ENCODE measurements around the gene ARL8A.

- TF ChIP-seq, protein P1, sequence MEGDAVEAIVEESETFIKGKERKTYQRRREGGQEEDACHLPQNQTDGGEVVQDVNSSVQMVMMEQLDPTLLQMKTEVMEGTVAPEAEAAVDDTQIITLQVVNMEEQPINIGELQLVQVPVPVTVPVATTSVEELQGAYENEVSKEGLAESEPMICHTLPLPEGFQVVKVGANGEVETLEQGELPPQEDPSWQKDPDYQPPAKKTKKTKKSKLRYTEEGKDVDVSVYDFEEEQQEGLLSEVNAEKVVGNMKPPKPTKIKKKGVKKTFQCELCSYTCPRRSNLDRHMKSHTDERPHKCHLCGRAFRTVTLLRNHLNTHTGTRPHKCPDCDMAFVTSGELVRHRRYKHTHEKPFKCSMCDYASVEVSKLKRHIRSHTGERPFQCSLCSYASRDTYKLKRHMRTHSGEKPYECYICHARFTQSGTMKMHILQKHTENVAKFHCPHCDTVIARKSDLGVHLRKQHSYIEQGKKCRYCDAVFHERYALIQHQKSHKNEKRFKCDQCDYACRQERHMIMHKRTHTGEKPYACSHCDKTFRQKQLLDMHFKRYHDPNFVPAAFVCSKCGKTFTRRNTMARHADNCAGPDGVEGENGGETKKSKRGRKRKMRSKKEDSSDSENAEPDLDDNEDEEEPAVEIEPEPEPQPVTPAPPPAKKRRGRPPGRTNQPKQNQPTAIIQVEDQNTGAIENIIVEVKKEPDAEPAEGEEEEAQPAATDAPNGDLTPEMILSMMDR (IDR thresholded peaks at IDR 0.05): no peak
- no peak for TF ChIP-seq POLR2A (IDR thresholded peaks at IDR 0.05)
Measured at GRCh38 chr1:202162418-202163280, 18.1 kb upstream of the ARL8A start.

All from lower leg skin (tissue), 3 donors.